ENCODE data around the gene HOXD3.

HOXD3 gene

DNA sequence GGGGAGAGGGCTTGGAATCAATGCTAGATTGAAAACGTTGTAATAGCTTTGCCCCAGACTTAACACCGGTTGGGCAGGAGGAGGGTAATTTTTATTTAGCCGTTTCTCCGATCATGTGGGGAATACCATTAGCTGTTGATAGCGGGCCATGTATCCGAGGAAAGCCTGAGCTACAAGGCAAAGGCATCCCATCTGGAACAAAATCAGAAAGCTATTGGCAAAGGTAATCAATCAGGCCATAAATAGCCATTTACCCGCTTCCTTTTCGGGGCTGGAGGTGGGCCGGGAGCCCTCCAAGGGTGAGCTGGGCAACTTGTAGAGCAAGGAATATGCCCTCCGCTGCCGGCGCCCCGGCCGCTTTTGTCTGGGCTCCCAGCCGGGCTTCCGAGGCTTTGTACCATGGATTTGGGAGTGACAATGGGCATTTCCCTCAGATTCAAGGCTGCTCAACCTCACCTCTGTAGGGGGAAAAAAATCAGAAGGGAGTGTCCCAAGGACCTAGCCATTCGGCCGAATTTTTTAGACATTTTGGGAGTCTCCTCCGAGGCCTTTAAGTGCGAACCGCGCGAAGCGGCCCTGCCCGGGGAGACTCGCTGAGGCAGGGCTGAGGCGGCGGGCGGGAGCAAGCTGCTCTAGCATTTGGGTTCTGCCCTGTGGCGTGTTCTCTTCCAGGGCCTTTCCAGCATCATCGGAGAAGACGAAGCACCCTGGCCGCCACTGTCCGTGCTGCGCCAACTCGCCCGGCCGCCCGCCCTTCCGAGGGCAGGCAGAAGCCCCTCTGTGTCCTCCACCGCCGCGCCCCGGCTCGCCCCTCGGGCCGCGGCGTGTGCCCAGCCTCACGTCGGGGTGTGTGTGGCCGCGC is 35.7 kb upstream of the HOXD3 start:
- DNase-seq (ENCODE audit: low spot score): no peak

GRCh38 chr2:176122052-176122682 is 34.9 kb upstream of the HOXD3 start:
- DNase-seq (ENCODE audit: low spot score): no peak

DNA sequence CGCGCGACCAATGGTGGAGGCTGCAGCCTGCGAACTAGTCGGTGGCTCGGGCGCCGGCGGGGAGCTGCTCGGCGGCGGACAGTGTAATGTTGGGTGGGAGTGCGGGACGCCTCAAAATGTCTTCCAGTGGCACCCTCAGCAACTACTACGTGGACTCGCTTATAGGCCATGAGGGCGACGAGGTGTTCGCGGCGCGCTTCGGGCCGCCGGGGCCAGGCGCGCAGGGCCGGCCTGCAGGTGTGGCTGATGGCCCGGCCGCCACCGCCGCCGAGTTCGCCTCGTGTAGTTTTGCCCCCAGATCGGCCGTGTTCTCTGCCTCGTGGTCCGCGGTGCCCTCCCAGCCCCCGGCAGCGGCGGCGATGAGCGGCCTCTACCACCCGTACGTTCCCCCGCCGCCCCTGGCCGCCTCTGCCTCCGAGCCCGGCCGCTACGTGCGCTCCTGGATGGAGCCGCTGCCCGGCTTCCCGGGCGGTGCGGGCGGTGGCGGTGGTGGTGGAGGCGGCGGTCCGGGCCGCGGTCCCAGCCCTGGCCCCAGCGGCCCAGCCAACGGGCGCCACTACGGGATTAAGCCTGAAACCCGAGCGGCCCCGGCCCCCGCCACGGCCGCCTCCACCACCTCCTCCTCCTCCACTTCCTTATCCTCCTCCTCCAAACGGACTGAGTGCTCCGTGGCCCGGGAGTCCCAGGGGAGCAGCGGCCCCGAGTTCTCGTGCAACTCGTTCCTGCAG is 34.3 kb upstream of the HOXD3 start, which contains the start of gene HOXD9:
Gene HOXD9 (plus strand): TSS at position 37 of the 728 bp plus-strand sequence. CDS start 50 bp downstream, at position 87.
- no peak for DNase-seq (ENCODE audit: low spot score)

- no peak for DNase-seq (ENCODE audit: low spot score)
Observed at GRCh38 chr2:176123411-176124109, 33.5 kb upstream of the HOXD3 start.

GRCh38 chr2:176124110-176124946 is 32.8 kb upstream of the HOXD3 start:
- no peak for DNase-seq (ENCODE audit: low spot score)

DNA sequence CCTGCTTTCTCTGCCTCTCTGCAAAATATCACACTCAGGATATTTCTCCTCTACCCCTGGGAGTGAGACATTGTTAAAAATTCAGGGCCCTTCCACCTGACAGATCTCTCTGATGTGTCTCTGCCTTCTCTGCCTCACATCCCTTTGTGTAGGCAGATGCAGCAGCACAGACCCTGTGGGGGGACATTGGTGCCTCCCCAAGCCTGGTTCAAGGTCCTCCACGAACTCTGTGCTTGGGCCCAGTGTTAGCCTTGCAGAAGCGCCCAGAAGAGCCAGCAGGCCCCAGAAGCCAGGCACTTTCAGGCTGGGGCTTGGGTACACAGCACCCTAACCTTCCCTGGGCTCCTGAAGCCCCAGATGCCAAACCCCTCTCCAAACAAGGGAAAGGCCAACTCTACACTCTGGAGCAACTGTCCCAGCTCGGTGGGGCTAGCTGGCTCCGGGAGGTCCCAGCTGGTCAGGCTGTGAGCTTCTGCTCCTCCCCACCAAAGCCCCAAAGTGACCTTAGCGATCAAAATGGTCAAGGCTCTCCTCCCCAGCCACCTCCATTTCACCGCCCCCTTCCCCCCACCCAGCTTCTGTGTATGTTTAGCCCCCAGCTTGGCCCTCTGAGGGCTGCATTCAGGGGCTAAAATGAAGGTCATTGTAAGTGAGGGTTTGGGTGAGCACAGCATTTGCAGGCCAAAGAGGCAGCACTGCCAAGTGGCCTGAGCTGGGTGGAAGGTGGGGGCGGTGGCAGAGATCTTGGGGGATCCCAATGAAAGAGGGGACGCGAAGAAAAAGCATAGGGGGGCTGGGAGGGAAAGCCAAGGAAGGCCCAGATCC is 31.9 kb upstream of the HOXD3 start:
- DNase-seq (ENCODE audit: low spot score): no peak

GRCh38 chr2:176125772-176126054 is 31.4 kb upstream of the HOXD3 start:
- DNase-seq (ENCODE audit: low spot score): no peak

DNA sequence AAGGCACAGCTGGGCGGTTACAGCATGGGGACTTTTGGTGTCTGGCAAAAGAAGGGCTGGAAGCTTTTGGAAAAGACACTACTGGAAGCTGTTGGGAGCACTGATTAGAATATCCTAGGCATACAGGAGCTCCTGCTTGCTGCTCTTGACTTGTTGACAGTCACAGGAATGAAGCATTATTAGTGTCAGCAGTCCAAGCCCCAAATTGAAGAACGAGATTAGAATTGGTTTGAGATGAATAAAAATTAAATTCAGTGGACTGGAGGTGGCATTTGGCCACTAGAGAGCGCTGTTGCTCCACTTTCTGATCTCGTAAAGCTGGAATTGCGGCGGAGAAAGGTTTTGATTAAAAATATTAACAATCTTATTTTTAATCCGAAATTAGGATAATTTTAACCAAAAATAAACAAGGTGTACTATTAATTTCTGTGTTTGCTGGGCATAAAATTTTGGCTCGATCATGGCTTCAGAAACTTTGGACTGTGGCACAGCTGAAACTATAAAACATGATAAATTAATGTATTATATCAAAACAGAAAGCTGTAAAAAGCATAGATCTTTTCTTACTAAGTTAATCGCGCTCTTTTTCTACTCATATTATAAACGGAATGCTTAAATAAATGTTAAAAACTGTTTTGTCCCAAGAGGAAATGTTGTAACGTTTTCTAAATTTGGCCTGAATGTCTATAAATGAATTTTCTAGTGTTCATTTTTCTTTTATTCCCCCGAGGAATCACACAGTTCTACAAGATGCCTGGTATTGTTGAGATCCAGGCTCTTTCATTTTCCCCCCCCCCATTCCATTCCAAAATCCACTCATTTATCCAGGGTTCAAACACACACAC is 30.0 kb upstream of the HOXD3 start:
- no peak for DNase-seq (ENCODE audit: low spot score)

DNA sequence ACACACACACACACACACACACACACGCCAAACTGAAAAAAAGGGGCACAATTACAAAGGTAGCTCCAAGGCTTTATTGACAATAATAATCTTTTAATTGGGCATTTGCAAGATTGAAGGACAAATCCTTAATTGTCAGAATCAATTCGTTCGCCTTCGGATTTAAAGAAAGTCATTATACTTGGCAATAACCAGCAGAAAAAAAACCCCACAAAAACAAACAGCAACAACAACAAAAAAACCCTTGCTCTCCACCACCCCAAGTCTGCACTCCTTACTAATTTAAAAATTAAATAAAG is 29.4 kb upstream of the HOXD3 start:
- no peak for DNase-seq (ENCODE audit: low spot score)

DNA sequence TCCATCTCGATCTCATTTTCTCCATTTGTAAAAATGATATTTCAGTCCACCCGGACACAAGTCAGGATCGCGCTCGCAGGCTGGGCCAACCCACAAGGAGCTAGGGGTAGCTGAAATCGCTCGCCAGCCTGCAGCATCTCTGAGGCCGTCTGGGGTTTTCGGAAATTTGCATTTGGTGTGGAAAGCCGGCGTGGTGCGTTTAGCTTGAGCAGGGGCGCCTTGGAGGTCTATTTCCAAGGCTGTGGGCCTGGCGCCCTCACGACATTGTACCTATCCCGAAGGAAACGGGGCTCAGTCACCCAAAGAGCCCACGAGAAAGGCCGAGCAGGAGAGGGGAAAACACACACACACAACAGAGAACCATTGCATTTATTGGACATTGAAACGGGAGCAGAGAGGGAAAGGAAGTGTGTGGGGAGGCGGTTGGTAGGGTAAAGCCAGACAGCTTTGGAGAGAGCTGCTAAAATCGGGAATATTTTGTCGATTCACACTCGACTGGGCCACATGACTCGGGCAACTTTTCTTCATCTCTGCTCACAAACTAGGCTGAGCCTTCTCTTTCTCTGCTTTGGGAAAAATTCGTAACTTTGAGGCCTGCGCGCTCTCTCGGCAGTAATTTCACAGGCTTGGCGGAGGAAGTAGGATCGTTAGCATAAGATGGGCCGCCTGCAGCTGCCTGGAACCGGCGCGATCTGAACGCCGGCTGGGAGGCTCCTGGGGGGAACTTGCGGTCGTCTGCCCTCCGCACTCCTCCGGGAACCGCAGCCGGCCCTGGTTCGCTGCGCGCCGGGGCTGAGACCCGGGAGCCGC is 28.7 kb upstream of the HOXD3 start:
- DNase-seq (ENCODE audit: low spot score): no peak

- DNase-seq (ENCODE audit: low spot score): no peak
Observed at GRCh38 chr2:176128982-176129796, 27.9 kb upstream of the HOXD3 start, which contains the start of gene HOXD8. Gene HOXD8, plus strand, starts transcription at chr2:176129705. Its CDS starts 662 bp downstream, at chr2:176130367.

DNA sequence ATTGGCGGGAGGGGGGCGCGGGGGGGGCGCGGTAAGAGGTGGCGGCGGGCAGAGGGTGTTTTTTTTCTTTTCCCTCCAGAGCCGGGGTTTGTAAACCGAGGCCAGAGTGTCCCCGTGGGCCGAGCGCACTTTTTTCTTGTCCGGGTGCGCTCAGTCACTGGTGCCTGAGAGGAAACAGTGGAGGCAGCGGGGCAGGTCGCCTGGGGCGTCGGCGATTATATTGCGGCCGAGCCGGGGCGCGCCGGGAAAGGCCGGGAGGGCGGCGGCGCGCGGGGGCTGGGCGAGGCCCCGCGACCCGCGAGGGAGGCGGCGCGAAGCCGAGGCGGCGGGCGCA is 27.3 kb upstream of the HOXD3 start:
- DNase-seq (ENCODE audit: low spot score): no peak

DNA sequence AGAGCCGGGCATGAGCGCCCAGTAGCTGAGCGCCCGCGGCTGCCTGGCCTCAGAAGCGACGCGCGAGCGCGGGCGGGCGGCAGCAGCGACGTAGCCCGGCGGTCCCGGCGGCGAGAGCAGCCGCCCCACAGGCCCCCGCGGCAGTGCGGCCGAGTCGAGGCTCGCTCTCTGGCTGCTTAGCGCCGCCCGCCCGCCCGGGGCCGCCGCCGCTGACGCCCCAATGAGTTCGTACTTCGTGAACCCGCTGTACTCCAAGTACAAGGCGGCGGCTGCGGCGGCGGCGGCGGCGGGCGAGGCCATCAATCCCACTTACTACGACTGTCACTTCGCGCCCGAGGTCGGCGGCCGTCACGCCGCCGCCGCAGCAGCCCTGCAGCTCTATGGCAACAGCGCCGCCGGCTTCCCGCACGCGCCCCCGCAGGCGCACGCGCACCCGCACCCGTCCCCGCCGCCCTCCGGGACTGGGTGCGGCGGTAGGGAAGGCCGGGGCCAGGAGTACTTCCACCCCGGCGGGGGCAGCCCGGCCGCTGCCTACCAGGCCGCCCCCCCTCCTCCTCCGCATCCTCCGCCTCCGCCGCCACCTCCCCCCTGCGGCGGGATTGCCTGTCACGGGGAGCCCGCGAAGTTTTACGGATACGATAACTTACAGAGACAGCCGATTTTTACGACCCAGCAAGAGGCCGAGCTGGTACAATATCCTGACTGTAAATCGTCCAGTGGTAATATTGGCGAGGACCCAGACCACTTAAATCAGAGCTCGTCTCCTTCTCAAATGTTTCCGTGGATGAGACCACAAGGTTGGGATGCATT is 26.8 kb upstream of the HOXD3 start:
- DNase-seq (ENCODE audit: low spot score): no peak

- no peak for DNase-seq (ENCODE audit: low spot score)
Observed at GRCh38 chr2:176130957-176131847, 25.9 kb upstream of the HOXD3 start.

GRCh38 chr2:176131848-176132158 is 25.3 kb upstream of the HOXD3 start:
- no peak for DNase-seq (ENCODE audit: low spot score)

Data from germinal center (tissue), 1 donor.